ENCODE data around the gene TMEM37. TPM values are rescaled to one million over a fixed set of nuclear protein-coding genes. Genes with fewer than 3 reads are reported as not detected.
A peak's percentile ranks its signal among the peaks of the same experiment; 100 is the strongest.

TMEM37 gene
- total and polyA plus RNA-seq, 2 of the 13 experiments (the other 11 are each of a cell fraction or from before 2014, with no cell fraction given): 37.7 to 115 TPM

GRCh38 chr2:119431155-119431975, at the start of gene TMEM37 (continued):
- TF ChIP-seq ARID5B (CRISPR knock-in tag; IDR thresholded peaks at IDR 0.05) (peak; percentile 85; the same call in 1 of the 2 replicates), KIAA2018 (CRISPR knock-in tag; IDR thresholded peaks at IDR 0.05; ENCODE audit: borderline replicate concordance) (no peak), ZBTB34 (CRISPR knock-in tag; IDR thresholded peaks at IDR 0.05) (no peak), ZSCAN20 (CRISPR knock-in tag; IDR thresholded peaks at IDR 0.05; ENCODE audit: borderline replicate concordance) (peak; percentile 60; the same call in 1 of the 2 replicates), ZNF292 (CRISPR knock-in tag; IDR thresholded peaks at IDR 0.05; ENCODE audit: borderline replicate concordance, low read depth) (peak; percentile 92), TCF7L2 (IDR thresholded peaks at IDR 0.05; ENCODE audit: low read depth, low read length) (no peak), PBX3 (CRISPR knock-in tag; IDR thresholded peaks at IDR 0.05; ENCODE audit: borderline replicate concordance) (0 out of 2 replicates have a peak, but pooled peaks have one; percentile 26), ZFP36 (IDR thresholded peaks at IDR 0.05; ENCODE audit: borderline replicate concordance, low read depth, low read length, partially characterized antibody) (peak; percentile 25), KDM1A (CRISPR knock-in tag; IDR thresholded peaks at IDR 0.05) (peak; percentile 93), ZNF205 (CRISPR knock-in tag; IDR thresholded peaks at IDR 0.05) (no peak), HNRNPK (IDR thresholded peaks at IDR 0.05; ENCODE audit: low read depth, low read length, poor library complexity, severe bottlenecking) (peak; percentile 78), SAP130 (CRISPR knock-in tag; IDR thresholded peaks at IDR 0.05; ENCODE audit: low read depth) (peak; percentile 91)

Data from HepG2 (cell line).